KOPT-K1 (cell line): ENCODE measurements around the gene SCG2.
"Not testable (repeated sequence)": the region's sequence is repeated elsewhere in the genome, so short reads cannot be mapped to it uniquely, and the experiment has no call there.

Experiments
- H3K27ac ChIP-seq: fragments of 200-600 bp; sonication (generic); 2 replicates; pipeline ENCODE4 v1.5.1; 2016; ENCODE audit warnings: antibody characterized with exemption, mild to moderate bottlenecking, low read depth, low read length; ENCODE audit not compliant: poor library complexity, severe bottlenecking
- H3K36me3 ChIP-seq: fragments of 200-600 bp; sonication (generic); 2 replicates; pipeline ENCODE4 v1.5.1; 2017; ENCODE audit warnings: antibody characterized with exemption, mild to moderate bottlenecking, low read length, moderate library complexity; ENCODE audit not compliant: insufficient read depth
- H3K9me3 ChIP-seq: fragments of 200-600 bp; sonication (generic); 2 replicates; pipeline ENCODE4 v1.5.1; 2017; ENCODE audit warnings: antibody characterized with exemption, low read length, mild to moderate bottlenecking; ENCODE audit not compliant: insufficient read depth, poor library complexity, severe bottlenecking

The SCG2 gene

DNA sequence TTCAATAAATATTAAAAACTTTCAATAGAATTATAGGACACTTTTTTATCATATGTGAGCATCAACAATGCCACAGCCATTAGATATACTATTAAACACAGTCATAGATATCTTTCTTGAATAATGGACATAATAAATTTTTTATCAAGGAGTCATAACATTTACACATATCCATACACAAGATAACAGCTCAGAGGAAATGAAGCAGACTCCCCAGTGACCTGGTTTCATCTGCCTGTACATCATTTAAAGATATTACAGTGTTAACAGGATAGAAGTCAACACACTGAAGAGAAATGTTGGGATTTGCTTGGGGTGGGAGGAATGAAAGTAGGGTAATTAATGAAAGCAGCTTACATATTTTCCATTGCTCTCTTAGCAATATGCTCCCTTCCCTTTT is 5.1 kb downstream of the SCG2 start:
- no peaks in the 10 kb centered on the region for H3K9me3 ChIP-seq
- H3K36me3 ChIP-seq: no peaks in the 10 kb centered on the region
- H3K27ac ChIP-seq: no peak overlapping the region

DNA sequence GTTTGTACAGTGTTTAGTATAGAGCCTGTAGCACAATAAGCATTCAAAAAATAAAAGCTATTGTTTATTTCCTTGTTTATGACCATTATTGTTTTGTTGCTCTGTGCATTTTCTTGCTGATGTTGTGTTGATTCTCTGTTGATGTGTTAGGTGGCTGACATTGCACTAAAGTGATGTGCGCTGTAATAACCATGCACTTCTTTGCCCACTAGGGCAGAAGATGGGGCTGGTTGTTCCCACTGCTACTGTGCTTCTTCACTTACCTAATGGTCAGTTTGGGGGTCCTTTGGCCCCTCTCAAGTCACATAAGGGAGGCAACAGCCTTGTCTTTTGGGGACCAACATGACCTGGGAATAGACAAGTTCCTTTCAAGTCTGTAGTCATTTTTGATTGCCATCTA is 6.0 kb downstream of the SCG2 start:
- no peaks in the 10 kb centered on the region for H3K9me3 ChIP-seq
- no peaks in the 10 kb centered on the region for H3K36me3 ChIP-seq
- no peak overlapping the region for H3K27ac ChIP-seq

DNA sequence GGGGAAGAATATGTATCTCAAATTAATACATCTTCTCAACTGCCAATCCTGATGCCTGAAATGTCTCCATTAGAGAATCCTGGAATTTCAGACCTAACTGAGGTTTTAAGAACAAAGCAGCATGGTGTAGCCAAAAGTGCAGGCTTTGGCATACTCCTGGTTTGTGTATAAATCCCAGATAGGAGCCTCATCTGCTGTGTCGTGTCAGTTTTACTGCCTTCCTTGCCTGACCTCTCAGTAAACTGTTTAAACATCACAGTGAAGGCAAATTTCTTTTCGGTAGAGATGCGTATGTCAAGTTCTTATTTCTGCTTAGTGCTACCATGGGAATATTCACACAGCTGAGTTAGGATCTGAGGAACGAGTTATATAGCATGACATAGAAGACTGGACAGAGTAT is 7.3 kb downstream of the SCG2 start:
- H3K9me3 ChIP-seq: no peaks in the 10 kb centered on the region
- no peaks in the 10 kb centered on the region for H3K36me3 ChIP-seq
- H3K27ac ChIP-seq: no peak overlapping the region

DNA sequence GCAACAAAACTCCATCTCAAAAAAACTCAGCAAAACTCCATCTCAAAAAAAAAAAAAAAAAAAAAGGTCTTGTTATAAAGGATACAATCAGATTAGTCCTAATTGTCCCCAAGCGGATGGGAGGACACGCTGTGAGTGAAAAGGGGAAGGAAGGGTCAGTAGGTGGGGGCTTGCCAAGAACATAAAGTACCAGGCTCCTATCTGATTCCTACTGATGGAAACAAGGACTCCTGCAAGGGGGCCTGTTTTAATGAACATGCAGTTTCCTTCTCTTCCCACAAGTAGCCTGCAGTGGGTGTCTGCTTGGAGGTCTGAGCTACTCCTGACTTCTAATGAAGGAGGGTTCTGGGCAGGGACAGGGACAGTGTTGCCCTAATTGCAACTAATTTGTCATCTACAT is 7.9 kb downstream of the SCG2 start:
- Histone ChIP-seq H3K36me3 (no peaks in the 10 kb centered on the region), H3K27ac (no peak overlapping the region)

DNA sequence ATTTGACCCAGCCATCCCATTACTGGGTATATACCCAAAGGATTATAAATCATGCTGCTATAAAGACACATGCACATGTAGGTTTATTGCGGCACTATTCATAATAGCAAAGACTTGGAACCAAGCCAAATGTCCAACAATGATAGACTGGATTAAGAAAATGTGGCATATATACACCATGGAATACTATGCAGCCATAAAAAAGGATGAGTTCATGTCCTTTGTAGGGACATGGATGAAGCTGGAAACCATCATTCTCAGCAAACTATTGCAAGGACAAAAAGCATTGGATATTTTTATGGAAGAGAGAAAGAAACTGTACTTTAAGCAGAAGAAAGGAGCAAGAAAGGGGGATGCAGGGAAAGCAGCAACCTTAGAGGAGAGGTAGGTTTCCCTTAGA is 9.5 kb downstream of the SCG2 start:
- not testable (repeated sequence) for H3K27ac ChIP-seq, H3K36me3 ChIP-seq, H3K9me3 ChIP-seq

More for the DNA sequence above, 7.9 kb downstream of the SCG2 start:
- no peaks in the 10 kb centered on the region for H3K9me3 ChIP-seq

DNA sequence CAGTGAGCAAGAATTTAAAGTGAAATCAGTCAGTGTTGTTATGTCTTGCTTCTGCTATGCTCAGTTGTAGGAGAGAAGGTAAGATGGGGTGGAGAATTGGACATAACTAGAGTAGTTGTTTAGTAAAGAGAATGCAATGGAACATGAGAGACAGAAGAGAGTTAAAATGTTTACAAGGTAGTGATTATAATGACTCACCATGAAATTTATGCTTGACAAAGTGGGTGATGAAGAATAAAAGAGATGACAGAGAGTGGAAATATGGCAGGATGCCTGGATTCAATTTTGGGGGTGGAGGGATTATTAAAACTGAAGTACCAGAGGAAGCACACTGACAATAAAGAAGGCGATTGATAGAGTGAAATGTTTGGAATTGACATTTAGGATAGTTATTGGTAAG is 10.6 kb downstream of the SCG2 start:
- H3K27ac ChIP-seq: no peak overlapping the region

DNA sequence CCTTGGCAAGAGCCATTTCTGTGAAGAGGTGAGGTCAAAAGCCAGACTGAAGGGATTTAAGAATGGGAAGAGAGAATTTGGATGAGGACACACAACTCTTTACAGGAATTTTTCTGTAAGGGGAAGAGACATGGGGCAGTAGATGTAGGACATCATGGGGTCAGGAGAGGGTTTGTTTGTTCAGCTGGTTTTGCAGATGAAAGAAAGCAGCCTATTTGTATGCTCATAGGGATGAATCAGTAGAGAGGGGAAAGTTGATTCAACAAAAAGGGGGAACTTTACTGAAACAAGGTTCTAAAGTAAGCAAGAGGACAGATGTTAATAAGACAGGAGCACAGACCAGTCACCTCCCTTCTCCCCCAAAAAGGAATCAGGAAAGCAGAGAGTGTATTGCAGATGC is 11.2 kb downstream of the SCG2 start:
- H3K36me3 ChIP-seq: no peaks in the 10 kb centered on the region
- no peaks in the 10 kb centered on the region for H3K9me3 ChIP-seq
- no peak overlapping the region for H3K27ac ChIP-seq

More for the DNA sequence above, 10.6 kb downstream of the SCG2 start:
- Histone ChIP-seq H3K9me3 (no peaks in the 10 kb centered on the region), H3K36me3 (no peaks in the 10 kb centered on the region)

DNA sequence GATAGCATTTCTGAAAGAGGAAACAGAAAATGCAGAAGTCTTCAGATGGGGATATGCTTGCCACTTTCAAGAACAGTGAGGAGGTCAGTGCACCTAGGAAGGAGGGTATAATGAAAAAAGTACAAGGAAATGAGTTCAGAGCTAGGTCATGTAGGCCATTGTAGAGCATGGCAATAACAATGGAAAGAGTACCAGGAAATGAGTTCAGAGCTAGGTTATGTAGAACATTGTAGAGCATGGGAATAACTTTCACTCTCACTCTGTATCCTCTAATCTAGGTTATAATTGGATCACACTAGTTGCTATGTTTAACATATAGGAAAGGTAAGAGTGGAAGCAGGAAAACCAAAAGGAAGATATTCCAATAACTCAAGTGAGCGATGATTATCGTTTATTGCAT is 12.3 kb downstream of the SCG2 start:
- Histone ChIP-seq H3K27ac (no peak overlapping the region), H3K36me3 (no peaks in the 10 kb centered on the region), H3K9me3 (no peaks in the 10 kb centered on the region)

DNA sequence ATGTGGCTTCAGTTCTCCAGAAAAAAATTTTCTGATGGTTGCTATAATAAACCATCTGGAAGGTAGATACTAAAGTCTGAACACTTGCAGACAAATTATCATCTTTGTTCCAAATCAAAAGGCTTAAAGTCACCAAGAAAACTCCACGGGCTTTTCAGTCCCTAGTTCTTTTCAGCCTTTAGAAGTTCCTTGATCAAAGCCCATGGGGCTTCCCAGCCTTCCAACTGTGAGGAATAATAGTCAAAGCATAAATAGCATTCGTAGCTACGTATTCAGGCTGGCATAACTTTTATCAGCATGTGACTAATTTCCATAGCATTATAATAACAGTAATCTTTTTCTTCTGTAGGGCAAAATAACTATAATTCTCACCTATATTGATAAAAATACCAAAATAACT is 13.9 kb downstream of the SCG2 start:
- no peak overlapping the region for H3K27ac ChIP-seq
- H3K9me3 ChIP-seq: no peaks in the 10 kb centered on the region
- H3K36me3 ChIP-seq: no peaks in the 10 kb centered on the region

DNA sequence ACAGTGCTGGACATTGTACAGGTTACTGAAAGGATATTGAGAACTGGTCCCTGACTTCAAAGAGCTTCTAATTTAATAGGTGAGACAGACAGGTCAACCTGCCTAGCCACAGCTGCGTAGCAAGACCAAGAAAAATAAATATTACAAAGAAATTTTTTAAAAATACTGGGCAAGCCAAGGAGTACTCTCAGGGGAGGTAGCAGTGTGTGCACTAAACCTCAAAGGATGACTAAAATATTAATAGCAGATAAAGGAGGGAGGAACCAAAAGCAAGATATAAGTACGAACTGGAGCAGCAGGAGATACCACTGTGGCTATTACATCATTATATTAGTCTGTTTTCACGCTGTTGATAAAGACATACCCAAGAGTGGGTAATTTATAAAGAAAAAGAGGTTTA is 14.9 kb downstream of the SCG2 start:
- Histone ChIP-seq H3K9me3 (no peaks in the 10 kb centered on the region), H3K27ac (no peak overlapping the region), H3K36me3 (no peaks in the 10 kb centered on the region)

DNA sequence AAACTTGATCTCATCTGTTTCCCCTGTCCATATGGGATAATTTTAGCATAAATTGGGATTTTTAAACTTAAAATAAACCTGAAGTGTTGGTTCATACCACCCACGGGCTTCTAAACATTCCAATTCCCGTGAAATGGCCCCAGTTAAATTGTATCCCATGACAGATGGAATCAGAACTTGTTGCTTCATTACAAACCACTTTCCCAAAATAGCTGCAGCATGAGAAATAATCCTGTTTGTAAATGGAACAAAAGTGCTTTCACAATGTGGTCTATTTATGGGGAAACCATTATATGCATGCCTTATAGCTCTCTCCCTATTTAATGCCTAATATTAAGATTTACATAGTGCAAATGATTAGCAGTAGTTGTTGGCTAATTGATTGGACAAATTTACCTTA is 15.9 kb downstream of the SCG2 start:
- Histone ChIP-seq H3K27ac (no peak overlapping the region), H3K9me3 (no peaks in the 10 kb centered on the region), H3K36me3 (no peaks in the 10 kb centered on the region)

DNA sequence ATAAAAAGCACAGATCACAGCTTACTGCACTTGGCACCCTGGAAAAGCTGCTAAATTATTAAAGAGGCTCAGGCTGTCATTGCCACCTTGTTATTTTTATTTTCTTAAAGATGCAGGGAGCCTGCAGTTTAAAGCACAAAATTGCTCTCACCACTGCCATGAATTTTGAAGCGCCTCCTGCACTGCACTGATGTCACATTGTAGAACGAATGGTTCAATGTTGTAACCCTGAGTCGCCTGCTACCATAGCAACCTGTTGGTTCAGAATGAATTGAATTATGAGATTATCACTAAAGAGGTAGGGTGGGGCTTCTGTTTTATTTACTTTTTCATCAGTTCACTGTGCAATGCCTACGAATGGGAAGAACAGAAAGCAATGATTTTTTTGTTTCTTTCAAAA is 16.5 kb downstream of the SCG2 start:
- no peak overlapping the region for H3K27ac ChIP-seq
- no peaks in the 10 kb centered on the region for H3K36me3 ChIP-seq
- H3K9me3 ChIP-seq: no peaks in the 10 kb centered on the region

DNA sequence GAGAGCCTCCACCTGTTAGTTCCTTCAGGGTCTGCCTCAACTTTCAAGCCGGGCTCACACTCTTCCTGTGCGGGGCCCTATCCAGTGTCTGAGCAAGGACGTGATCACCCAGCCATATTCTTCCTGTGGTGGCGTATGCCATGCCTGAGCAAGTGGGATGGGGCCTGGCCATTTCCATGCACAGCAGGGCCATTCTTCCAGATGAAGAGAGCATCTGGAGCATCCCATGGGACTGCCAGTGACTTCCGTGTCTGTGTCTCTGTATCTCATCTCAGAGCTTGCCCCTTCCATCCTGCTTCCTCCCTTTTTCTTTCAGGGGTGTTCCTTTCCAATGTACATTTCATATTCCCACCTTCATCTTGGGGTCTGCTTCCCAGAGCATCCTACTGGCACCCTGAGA is 20.2 kb downstream of the SCG2 start:
- H3K27ac ChIP-seq: no peak overlapping the region
- no peaks in the 10 kb centered on the region for H3K9me3 ChIP-seq
- H3K36me3 ChIP-seq: no peaks in the 10 kb centered on the region

DNA sequence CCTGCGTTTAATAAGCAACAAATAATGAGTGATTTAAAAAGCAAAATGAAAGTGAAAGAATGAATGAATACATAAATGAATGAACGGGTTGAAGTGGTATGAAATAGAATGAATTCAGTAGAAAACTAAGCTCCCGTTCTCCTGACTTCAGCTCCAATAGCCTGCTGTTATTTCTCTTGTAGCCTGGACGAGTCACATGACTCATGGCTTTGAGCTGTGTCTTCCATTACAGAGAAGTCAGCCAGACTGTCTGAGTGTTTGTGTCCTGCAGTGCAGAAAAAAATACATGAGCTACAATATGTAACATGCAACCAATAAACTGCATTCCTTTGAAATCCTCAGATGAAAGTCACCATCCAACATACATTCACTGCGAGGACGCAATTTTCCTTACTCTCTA is 21.2 kb downstream of the SCG2 start:
- no peaks in the 10 kb centered on the region for H3K9me3 ChIP-seq
- H3K36me3 ChIP-seq: no peaks in the 10 kb centered on the region
- H3K27ac ChIP-seq: no peak overlapping the region

DNA sequence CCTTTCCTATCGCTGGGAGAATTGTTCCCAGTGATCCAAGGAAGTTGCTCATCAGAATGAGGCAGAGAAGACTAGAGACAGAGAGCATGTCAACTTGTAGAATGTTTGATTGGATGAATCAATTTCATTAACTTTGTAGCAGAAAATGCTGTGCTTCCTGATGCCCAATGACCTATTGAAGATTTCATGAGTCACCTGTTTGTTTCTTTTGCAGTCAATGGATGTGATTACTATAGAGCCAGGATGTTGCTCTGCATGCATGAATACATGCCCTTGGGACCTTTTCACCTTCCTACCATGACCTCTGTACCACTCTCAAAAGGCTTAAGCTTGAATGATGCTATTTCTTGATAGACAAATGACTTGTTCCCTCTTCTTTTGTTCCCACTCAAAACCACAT is 23.3 kb downstream of the SCG2 start:
- Histone ChIP-seq H3K27ac (no peak overlapping the region), H3K9me3 (no peaks in the 10 kb centered on the region), H3K36me3 (no peaks in the 10 kb centered on the region)

DNA sequence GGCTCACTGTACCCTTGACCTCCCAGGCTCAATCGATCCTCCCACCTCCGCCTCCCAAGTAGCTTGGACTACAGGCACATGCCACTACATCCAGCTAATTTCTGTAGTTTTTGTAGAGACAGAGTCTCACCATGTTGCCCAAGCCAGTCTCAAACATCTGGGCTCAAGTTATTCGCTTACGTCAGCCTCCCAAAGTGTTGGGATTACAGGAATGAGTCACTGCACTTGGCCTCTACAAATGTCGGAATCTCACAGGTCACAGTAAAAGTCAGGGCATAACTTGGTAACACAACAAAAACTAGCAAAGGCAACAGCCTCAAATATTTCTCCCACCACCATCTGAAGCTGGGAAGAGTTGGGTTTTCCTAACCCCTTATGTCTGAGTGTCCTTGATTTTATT is 25.3 kb downstream of the SCG2 start:
- no peak overlapping the region for H3K27ac ChIP-seq
- no peaks in the 10 kb centered on the region for H3K36me3 ChIP-seq

DNA sequence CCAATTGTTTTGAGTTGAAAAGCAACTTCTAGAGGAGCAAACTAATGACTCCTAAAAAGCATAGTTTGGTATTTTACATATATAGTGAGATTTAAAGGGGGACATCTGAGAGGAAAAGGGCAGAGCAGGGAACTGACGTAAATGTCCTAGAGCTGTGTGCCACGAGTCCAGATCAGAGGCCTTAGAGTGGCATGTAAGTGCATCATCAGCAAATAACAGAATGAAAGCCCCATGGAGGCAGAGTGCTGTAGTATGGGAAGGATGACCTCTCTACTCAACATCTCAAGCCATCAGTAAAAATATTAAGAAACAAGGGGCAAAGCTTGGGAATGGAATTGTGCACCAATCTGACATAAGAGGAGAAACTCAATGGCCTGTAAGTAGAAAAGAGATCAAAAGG is 31.4 kb downstream of the SCG2 start:
- Histone ChIP-seq H3K27ac (no peak overlapping the region), H3K36me3 (no peaks in the 10 kb centered on the region), H3K9me3 (no peaks in the 10 kb centered on the region)

More for the DNA sequence above, 25.3 kb downstream of the SCG2 start:
- H3K9me3 ChIP-seq: no peaks in the 10 kb centered on the region
